ENCODE measurements around the gene TCF7.
A peak's percentile ranks its signal among the peaks of the same experiment; 100 is the strongest.
"Not testable (repeated sequence)": the region's sequence is repeated elsewhere in the genome, so short reads cannot be mapped to it uniquely, and the experiment has no call there.

The TCF7 gene

DNA sequence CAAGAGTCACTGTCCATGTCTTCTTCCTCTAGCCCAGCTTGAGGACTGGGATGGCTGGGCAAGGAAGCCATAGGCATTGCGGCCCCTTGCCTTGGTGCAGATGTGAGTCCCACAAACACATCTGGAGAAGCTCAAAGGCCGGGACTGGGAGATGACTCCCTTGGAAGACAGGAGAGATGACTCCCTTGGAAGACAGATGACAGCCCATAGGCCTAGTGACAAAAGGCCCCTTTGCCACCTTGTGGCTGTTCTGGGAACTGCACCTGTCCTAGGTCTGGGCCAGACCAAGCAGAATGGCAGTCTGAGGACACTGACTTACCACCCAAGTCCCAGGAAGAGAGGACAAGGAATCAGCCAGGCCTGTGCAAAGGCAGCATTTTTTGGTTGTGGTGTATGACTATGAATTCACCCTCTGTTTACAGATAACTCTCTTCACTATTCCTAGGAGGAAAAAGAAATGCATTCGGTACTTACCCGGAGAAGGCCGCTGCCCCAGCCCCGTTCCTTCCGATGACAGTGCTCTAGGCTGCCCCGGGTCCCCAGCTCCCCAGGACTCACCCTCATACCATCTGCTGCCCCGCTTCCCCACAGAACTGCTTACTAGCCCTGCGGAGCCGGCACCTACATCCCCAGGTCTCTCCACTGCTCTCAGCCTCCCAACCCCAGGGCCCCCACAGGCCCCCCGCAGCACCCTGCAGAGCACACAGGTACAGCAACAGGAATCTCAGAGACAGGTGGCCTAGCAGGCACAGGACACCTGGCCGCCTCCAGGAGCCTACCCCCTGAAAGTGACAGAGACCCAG is 31.5 kb downstream of the TCF7 start:
- peak; percentile 85 for DNase-seq

DNA sequence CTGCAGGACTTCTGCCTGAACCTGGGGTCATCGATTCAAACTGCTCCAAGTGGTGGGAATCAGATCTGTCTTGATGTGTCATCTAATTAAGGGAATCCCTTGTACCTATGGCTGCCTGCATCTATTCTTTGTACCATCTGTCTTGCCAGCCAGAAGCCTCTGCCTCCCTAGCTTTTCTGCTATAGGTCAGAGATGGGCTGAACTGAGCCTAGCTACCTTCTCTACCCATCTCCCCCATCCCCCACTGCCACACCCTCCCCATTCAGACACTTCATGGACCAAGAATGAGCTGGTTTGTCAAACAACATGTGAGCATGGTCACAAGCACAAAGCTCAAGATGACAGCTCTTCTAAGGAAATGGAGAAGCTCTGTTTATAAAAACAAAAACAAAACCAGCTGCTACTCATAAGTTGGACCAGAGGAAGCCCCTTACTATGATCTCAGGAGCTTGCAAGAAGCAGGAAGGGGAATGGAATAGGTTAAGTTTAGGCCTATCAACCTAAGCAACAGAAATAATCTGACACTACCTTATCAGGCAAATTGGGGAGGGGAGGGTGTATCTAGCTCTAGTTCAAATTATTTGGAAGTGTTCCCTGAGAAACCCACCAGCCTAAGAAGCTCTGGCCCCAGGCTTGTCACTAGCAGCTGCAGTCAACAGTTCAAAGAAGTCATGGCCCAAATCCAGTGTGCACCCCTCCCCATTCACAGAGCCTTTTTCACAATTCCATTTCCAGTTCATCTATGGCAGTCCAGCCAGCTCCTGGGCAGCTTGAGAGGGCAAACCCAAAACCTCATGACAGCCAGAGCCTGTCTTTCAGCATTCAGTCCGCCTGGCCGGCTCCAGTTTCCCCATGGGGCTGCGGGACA is 32.4 kb downstream of the TCF7 start:
- DNase-seq, result no peak

DNA sequence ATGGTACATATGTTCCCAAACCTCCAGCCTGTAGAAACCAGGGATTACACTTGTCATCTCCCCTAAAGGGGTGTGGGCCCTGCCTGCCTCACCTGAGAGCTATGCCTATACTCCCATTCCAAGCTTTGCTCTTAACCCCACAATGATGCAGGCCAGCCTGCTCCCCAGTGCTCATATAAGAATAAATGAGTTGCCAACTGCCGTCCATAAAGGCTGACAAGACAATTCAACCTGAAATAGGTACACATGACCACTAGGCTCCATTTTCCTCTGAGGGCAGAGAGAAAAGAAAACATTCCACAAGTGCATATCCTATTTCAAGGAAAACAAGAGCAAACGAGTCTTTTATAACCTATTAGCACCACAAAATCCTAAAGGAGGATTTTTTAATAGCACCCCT is 33.8 kb downstream of the TCF7 start:
- DNase-seq, result no peak

DNA sequence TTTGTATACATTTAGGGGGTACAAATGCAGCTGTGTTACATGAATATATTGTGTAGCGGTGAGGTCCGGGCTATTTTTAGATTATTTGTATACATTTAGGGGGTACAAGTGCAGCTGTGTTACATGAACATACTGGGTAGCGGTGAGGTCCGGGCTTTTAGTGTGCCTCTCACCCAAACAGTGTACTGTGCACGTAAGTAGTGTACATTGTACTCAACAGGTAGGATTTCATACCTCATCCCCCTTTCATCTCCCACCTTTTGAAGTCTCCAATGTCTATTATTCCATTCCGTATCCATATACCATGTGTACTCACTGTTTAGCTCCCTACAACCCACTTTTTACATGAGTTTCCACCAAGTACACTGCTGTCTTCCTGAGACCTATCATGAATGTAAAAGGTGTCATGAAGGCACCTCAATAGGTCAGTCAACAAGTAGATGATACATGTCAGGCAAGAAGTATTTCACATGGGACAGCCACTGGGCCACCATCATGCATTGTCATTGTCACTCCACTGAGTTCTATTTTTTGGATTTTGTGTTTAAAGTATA is 34.6 kb downstream of the TCF7 start:
- DNase-seq, result no peak

DNA sequence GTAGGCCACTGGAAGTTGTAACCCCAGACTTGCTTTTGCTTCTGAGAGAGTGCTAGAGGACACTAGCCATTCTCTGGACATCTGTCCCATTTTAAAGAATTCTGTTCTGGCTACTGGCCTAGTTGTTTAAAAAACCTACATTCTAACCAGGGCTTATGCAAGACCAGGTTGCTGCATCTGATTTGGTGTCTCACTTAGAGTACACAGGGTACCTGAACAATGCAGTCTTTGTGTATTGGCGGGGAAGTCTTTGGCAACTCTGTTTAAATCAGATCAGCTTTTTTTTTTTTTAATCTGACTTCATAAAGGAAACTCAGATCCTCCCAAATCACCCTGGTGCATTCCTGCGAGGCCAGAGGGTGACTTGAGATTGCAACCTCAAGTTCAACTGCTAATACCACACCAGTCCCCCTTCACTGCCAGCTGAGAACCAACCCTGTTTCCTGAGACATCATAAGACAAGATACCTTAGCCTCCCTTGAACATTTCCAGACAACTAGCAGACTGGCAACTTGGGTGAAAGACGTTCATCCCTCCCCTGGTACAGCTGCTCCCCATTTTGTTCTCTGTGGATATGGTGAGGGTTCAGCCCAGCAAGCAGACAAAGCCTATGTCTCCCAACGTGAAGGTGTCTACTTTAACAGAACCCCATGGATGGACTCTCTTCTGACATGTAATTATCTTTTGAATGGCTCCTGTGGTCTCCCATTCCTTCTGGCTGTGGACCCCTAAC is 35.3 kb downstream of the TCF7 start:
- no peak for DNase-seq

DNA sequence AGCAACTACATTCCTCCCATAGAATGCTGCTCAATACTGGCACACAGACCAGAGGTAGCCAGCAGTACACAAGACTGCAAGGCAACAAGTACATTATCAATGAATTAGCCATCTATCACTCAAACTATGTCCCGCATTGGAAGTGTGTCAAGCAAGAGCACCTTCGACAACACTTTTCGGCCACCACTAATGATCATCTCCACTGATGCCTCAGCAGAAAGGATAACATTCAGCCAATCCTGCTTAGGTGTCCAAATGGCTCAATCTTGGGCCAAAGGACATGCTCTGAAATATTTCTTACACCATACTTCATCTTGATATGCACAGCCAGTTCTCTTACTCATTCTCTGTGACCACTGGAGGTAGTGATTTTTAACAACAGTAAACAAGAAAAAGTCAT is 37.2 kb downstream of the TCF7 start:
- DNase-seq, result no peak

DNA sequence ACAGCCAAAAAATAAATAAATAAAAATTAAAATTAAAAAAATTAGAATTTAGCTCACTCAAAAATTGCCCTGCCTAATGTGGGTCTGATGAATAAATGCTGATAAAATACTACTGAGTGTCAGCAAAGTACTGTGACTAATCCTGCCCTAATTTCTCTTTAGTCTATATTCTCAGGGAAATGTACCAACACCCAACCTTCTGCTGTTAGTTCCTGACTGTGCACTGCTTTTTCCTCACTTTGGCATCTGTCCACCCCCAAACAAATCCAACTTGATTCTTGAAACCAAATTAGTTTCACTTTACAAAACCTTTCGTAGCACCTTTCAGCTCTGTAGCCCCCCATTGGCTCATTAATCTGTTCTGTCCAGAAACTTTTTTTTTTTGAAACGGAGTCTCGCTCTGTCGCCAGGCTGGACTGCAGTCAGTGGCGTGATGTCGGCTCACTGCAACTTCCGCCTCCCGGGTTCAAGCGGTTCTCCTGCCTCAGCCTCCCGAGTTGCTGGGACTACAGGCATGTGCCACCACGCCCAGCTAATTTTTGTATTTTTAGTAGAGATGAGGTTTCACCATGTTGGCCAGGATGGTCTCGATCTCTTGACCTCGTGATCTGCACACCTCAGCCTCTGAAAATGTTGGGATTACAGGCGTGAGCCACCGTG is 37.8 kb downstream of the TCF7 start:
- not testable (repeated sequence) for DNase-seq

DNA sequence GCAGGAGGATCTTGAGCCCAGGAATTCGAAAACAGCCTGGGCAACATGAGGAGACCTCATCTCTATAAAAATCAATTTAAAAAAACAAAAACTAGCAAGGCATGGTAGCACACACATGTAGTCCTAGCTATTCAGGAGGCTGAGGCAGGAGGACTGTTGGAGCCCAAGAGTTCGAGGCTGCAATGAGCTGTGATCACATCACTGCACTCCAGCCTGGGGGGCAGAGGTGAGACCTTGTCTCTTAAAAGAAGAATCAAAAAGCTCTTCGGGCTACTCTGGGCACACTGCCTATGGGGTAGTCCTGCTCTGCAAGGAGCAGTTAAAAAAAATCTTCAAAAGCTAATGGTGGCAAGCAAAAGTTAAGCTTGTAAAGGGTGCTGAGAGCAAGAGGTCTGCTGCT is 38.8 kb downstream of the TCF7 start:
- no peak for DNase-seq

DNA sequence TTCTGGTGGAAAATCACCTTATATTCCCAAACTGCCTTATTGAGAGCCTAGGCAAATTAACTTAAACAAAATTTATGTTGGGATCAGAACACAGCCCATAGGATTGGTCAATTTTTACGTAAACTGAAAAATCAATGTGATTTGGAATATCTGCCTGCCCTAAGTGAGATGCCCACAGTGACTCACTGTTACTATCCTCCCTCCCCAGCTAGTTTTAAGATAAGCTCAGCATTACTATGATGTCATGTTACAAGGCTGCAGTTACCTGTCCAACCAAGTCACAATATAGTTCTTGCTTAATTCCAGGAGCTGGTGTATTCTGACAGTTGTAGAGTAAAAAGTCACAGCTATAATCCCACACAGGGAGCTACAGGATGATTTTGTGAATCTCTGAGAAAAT is 39.2 kb downstream of the TCF7 start:
- no peak for DNase-seq

DNA sequence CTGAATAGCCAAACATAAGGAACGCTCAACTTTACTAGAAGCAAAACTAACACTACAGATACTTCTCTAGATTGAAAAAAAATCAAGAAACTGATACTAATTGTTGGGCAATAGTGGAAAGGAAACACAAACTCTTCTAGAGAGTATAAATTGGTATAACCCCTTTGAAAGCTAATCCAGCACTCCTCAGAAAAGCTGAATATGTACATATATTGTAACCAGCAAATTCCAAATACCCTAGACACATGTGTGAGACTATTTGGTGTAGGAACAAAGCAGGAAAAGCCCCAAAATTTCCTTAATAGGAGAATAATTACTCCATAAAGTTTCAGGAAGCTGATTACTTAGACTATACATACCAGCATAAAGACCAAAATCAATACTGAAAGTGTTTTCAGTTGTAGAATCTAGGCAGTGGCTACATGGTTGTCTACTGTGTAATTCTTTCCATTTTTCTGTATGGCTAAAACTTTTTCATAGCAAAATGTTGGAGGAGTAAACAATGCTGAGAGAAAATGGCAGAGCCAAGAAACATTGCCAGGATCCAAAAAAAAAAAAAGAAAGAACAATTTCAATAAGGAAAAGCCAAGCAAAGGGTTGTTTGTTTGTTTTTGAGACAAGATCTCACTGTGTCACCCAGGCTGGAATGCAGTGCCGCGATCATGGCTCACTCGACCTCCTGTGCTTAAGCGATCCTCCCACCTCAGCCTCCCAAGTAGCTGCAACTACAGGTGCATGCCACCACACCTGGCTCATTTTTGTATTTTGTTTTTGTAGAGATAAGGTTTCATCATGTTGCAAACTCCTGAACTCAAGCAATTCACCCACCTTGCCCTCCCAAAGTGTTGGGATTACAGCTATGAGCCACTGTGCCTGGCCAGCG is 47.3 kb downstream of the TCF7 start:
- DNase-seq, result no peak

DNA sequence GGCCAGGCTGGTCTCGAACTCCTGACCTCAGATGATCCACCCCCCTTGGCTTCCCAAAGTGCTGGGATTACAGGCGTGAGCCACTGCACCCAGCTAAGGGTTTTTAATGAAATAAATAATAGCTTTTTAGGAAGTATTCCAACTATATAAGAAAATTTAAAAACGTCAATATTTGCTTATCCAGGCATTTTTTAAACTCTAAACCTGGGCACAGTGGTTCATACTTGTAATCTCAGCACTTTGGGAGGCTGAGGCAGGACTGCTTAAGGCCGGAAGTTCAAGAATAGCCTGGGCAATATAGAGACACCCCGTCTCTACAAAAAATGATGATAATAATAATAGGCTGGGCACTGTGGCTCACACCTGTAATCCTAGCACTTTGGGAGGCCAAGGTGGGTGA is 48.1 kb downstream of the TCF7 start:
- DNase-seq, result no peak

DNA sequence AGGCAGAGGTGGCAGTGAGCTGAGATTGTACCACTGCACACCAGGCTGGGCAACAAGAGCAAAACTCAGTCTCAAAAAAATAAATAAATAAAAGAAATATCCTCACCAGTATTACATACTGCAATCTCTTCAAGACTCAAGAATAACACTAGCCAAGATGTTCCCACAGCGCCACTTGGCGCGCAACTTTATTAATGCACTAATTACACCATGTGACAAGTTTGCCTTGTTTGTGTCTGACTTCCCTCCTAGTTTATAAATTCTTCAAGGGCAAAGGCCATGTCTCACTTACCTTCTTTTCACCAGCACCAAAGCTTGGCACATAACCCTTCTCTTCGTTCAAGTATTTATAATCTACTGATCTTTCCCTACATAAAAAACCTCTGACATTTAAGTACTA is 57.5 kb downstream of the TCF7 start:
- DNase-seq, result no peak

DNA sequence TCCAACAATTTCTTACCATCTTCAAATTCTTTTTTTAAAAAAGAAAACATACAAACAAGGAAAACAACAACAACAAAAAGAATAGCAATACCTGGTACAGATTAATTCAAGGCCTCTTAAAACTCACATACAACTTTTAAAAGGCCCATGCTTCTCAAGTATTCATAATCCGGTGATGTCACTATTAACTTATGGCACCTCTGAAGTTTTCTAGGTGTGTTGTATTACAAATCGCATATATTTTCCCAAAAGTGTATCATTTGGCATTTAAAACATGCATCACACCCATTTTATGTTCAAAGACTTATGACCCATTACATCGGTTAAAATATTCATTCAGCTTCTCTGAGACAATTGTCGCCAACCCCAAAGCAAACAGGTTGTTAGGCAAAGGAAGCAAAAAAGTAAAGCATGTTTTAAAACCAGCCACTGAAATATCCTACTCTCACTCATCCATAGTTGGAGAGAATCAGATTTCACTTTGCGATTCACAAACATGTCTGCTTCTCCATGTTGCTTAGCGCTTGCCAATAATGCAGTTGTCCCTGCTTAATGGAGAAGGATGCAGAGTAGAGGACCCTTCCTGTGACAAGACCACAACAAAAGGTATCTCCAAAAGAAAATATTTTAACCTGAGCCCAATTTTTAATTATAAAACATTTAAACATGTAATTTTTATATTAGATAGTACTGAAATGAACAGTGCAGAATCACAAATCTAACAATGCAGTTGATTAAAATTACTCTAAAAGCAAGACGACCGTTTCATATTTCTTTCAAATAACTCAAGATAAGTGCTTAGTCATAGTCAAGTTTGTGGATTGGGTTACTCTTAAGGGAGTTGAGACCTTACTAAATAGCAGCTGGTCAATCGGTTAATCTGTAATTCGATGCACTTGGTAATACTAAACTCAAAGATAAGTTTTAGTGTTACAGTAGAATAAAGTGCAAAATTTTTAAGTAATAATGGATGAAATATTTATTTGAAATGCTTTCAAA is 60.7 kb downstream of the TCF7 start:
- no peak for DNase-seq

DNA sequence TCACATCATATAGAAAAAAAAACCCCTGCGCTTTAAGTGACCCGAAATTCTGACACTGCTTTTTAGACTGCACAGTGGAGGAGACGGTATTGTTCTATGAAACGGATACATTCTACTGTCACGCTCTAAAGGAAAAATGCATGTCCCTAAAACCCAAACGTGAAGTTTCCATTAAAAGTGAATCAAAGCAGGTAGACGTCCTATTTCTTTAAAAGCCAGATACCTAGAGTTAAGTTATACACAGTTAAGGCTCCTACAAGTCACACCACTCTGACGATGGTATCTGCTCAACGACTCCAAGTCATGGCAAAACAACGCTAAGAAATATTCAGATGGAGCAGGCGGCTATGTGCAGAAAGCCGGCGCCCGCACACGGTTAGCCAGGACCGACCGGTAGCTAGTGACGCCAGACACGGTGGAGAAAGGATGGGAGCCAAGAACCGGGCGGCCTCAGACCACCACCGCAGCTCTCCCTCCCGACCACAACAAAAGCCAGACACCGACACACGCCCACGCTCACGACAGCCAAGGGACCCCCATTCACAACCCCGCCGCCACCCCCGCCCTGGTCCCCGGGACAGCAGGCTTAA is 61.5 kb downstream of the TCF7 start:
- DNase-seq, result peak; percentile 63

DNA sequence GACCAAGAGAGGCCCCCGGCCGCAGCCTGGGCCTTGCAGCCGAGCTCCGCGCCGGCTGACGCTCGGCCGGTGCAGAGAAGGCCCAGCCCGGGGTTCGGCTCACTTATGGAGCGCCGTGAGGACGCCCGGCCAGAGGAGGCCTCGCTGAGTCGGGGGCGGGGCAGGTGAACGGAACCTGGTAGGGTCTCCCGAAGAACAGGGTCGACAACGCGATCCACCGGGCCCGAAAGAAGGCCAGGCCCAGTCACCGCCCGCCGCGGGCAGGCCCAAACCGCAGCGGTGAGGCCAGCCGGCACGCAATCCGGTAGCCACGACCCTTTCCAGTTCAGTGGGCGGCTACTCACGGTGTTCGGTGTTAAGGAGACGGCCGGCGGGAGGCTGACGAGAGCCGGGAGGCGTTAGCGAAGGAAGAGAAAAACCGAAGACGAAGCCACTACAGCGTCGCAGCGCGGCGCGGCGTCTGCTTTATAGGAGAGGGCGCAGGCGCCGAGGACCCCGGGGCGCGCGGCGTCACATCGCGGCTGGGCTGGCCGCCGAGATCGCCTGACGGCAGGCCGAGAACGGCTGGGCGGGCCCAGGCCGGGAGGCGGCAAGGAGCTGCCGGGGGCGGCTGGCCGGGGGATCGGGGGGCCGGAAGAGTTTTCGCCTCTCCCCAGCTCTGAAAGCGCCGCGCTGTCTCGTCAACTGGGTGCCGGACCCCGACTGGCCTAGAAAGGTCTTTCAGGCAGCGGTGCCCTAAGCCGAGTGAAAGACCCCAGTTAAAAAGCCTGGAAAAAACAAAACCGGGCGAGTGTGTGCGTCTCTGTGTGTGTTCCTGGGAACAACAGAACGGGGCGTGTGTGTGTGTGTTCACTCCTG is 62.3 kb downstream of the TCF7 start, which contains the start of gene SKP1:
Gene SKP1, minus strand, starts transcription at position 440 of the 858 bp plus-strand sequence. CDS start 2,928 bp downstream, outside the sequence.
- DNase-seq, result peak; percentile 88

DNA sequence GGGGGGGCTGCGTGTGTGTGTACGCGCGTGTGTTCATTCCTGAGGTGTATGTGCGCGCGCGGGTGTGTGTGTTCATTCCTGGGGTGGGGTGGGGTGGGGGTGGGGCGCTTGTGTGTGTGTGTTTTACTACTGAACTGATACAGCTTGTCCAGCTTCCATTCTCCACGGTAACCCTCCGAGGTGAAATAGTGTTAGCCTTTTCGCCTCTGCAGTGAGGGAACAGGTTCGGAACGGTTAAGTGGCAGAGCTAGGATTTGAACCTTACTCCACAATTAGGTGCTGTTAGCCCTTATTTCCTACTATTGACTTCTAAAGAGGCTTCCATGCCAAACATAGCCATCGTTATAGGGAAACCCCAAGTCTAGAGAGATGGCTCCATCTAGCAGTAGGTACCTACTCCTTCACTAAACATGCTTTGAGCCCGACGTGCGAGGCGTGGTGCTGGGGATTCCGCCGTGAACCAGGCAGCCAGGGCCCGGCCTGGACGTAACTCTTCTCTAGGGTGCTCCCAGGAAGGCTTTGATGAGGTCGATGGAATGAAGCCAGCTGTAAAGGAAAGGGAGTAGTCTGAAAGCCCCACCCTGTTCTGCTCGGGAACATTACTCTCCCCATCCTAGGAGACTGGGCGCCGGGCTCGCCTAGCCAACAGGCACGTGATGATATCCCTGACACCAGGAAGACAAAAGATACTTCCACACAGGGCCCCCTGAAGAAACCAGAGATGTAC is 63.1 kb downstream of the TCF7 start:
- DNase-seq, result no peak

DNA sequence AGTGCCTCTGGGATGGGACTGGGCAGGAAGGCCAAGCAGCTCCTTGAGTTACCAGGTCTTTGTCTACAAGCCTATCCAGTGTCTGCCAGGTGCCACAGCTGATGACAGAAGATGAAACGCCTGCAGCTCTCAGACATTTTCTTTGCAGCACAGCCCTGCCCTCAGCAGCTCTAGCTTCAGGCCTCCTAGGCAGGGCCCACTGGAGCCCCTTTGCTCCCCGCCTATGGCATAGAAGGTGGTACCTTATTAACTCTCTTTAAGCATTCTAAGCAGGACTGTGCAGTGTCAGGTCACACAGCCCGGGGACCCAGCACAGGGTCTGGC is 63.6 kb downstream of the TCF7 start:
- no peak for DNase-seq

DNA sequence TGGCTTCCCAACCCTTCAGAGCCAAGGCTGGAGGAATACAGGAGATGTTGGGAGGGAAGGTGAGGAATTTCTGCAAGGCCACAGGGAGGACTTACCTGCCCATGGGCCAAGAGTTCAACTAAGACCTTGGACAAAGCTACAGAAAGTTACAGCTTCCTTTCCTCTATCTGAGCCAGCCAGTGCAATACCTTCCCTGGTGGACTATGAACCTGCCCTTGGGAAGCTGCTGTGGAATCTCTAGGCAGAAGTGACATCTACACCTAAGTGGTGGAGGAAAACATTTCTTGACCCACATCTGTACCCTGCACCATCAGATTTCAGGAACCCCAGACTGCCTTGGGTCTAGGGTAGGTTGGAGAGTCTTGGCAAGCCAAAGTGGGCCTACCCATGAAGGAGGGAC is 69.0 kb downstream of the TCF7 start:
- no peak for DNase-seq

All from CD4-positive, alpha-beta T cell treated with Interleukin-17A for 1 hour (primary cell).